HepG2 (cell line): Measurements from ENCODE around the gene CNNM2. TPM values are rescaled to one million over a fixed set of nuclear protein-coding genes. Genes with fewer than 3 reads are reported as not detected.

ENCODE experiments used
- ATAC-seq: fragments of 200-7000 bp; cut with Tn5 transposase; 3 replicates; pipeline ENCODE4 v1.9.1; 2020; ENCODE audit warnings: mild to moderate bottlenecking, moderate library complexity
- BruUV-seq: library from RNA; stranded (reverse); fragments of 400-500 nt; replicated peaks from 2 replicates; lab custom pipeline; 2021; lab: Mats Ljungman, UMichigan
- CTCF ChIA-PET: fragments of 300-600 bp; formaldehyde crosslinking; extraction: SDS; loops from one replicate; lab custom pipeline; 2021; ENCODE audit warnings: low total read pairs, inconsistent platforms, low intra/inter-chr PET ratio; lab: Yijun Ruan, JAX
- POLR2A ChIA-PET: fragments of 350-600 bp; sonication (Branson Sonifier 250); formaldehyde crosslinking; loops from one replicate; lab custom pipeline; 2020; ENCODE audit warnings: antibody characterized with exemption, inconsistent platforms; lab: Yijun Ruan, JAX
- DNase-seq: peaks from one replicate; pipeline ENCODE4 v3.0.0-alpha.2; 2015; ENCODE audit warnings: low spot score
- FAIRE-seq: peaks from 3 replicates; lab custom pipeline; 2011; peaks lifted over from hg19 to GRCh38; lab: Jason Lieb, UNC
- H2AFZ ChIP-seq: one replicate; pipeline ENCODE4 v1.6.1; 2011; ENCODE audit warnings: low read length, inconsistent platforms
- H3K27ac ChIP-seq: fragments of 300-600 bp; 3 replicates; pipeline ENCODE4 v1.8.0; 2011; ENCODE audit warnings: mixed run types, mild to moderate bottlenecking, mixed read lengths, low read length, inconsistent platforms; ENCODE audit not compliant: insufficient read depth; ENCODE audit errors: extremely low read length
- H3K27me3 ChIP-seq, 2 experiments: fragments of 200-600 bp in 1 of 2; 2 replicates in 1 of 2; 3 replicates in 1 of 2; pipeline versions ENCODE4 v1.6.0 to v1.8.0; 2011; ENCODE audit warnings: low read length in 2 of 2, mild to moderate bottlenecking in 2 of 2, moderate library complexity in 2 of 2, inconsistent platforms in 1 of 2; ENCODE audit not compliant: insufficient read depth in 2 of 2, control insufficient read depth in 1 of 2
- H3K36me3 ChIP-seq, 2 experiments: fragments of 200-600 bp in 1 of 2; replicated peaks in 1 of 2; 2 replicates in 1 of 2; 3 replicates in 1 of 2; pipeline versions ENCODE4 v1.5.1 to v1.8.0; 2011; ENCODE audit warnings: low read length in 2 of 2, inconsistent platforms in 1 of 2; ENCODE audit not compliant: insufficient read depth in 2 of 2, control insufficient read depth in 1 of 2
- H3K4me1 ChIP-seq: 2 replicates; pipeline ENCODE4 v1.5.1; 2012; ENCODE audit warnings: low read length, inconsistent platforms; ENCODE audit not compliant: insufficient read depth
- H3K4me2 ChIP-seq: 2 replicates; pipeline ENCODE4 v1.6.0; 2011; ENCODE audit warnings: low read depth, low read length, inconsistent platforms
- H3K4me3 ChIP-seq, 3 experiments: fragments of 200-600 bp in 1 of 3; sonication (generic), shearing (Covaris generic) in 1 of 3; replicated peaks in 1 of 3; 2 replicates each; pipeline ENCODE4 v1.5.1; 2011 to 2016; ENCODE audit warnings: low read length in 3 of 3, inconsistent platforms in 2 of 3, low read depth in 2 of 3, mild to moderate bottlenecking in 2 of 3, control low read depth in 1 of 3, mixed read lengths in 1 of 3; ENCODE audit not compliant: insufficient read depth in 1 of 3
- H3K79me2 ChIP-seq: one replicate; pipeline ENCODE4 v1.6.1; 2011; ENCODE audit warnings: low read length, inconsistent platforms; ENCODE audit not compliant: insufficient read depth
- H3K9ac ChIP-seq: 2 replicates; pipeline ENCODE4 v1.6.0; 2011; ENCODE audit warnings: mild to moderate bottlenecking, low read depth, low read length, inconsistent platforms; ENCODE audit not compliant: insufficient read depth
- H3K9me3 ChIP-seq: 2 replicates; pipeline ENCODE4 v1.5.1; 2012; ENCODE audit warnings: mild to moderate bottlenecking, low read length
- H4K20me1 ChIP-seq: 2 replicates; pipeline ENCODE4 v1.6.0; 2011; ENCODE audit warnings: inconsistent platforms, mild to moderate bottlenecking, low read length, moderate library complexity; ENCODE audit not compliant: insufficient read depth
- ASH2L ChIP-seq: fragments of 300-600, 200-600 bp; sonication (generic); IDR thresholded peaks from 2 replicates; pipeline ENCODE4 v1.7.0; 2017; ENCODE audit warnings: low read depth, mild to moderate bottlenecking, moderate library complexity, mixed read lengths, low read length; ENCODE audit not compliant: insufficient read length
- CBX2 ChIP-seq, 2 experiments: fragments of 200-600 bp in 1 of 2; sonication (generic); formaldehyde crosslinking in 1 of 2; IDR thresholded peaks; 2 replicates each; pipeline versions ENCODE4 v1.7.0 to v1.8.1; 2018 to 2022; ENCODE audit warnings: low read depth in 2 of 2, low read length in 1 of 2, mild to moderate bottlenecking in 1 of 2, missing genetic modification reagents in 1 of 2
- GLI4 ChIP-seq: sonication (generic); formaldehyde crosslinking; IDR thresholded peaks from 2 replicates; pipeline ENCODE4 v1.5.1; 2020; ENCODE audit warnings: missing genetic modification reagents, mild to moderate bottlenecking, moderate library complexity, borderline replicate concordance
- GRHL1 ChIP-seq: sonication (generic); formaldehyde crosslinking; conservative IDR thresholded peaks from 2 replicates; pipeline ENCODE4 v1.8.0; 2022; ENCODE audit warnings: missing genetic modification reagents
- HMGXB4 ChIP-seq, 2 experiments: sonication (generic) in 1 of 2; formaldehyde crosslinking in 1 of 2; IDR thresholded peaks; 2 replicates each; pipeline versions ENCODE4 v1.4.0 to v1.6.1; 2018 to 2020; ENCODE audit warnings: missing genetic modification reagents in 2 of 2, borderline replicate concordance in 1 of 2, low read depth in 1 of 2, mild to moderate bottlenecking in 1 of 2, missing biosample characterization in 1 of 2
- ISL2 ChIP-seq: sonication (generic); formaldehyde crosslinking; IDR thresholded peaks from 2 replicates; pipeline ENCODE4 v1.5.0; 2020; ENCODE audit warnings: missing genetic modification reagents
- MATR3 ChIP-seq: sonication (generic); formaldehyde crosslinking; IDR thresholded peaks from 2 replicates; pipeline ENCODE4 v1.4.0; 2020; ENCODE audit warnings: missing genetic modification reagents
- NCOA1 ChIP-seq: sonication (generic); formaldehyde crosslinking; IDR thresholded peaks from 2 replicates; pipeline ENCODE4 v1.9.0; 2021; ENCODE audit warnings: missing genetic modification reagents
- RERE ChIP-seq: IDR thresholded peaks from 2 replicates; pipeline ENCODE4 v1.6.1; 2016; ENCODE audit warnings: low read depth, missing genetic modification reagents, missing compliant biosample characterization
- ZNF775 ChIP-seq: sonication (generic); formaldehyde crosslinking; IDR thresholded peaks from 2 replicates; pipeline ENCODE4 v1.4.0; 2020; ENCODE audit warnings: missing genetic modification reagents, mild to moderate bottlenecking, moderate library complexity, borderline replicate concordance
- ZSCAN20 ChIP-seq: sonication (generic); formaldehyde crosslinking; IDR thresholded peaks from 2 replicates; pipeline ENCODE4 v1.4.0; 2020; ENCODE audit warnings: missing genetic modification reagents, mild to moderate bottlenecking, borderline replicate concordance
- WGBS: methylation state at CpG from one replicate; pipeline ENCODE4 v1.1.6; 2017; ENCODE audit warnings: low lambda C conversion rate; 5-methylcytosine and 5-hydroxymethylcytosine counted together
- in situ Hi-C: cut with HindIII; loops from 2 replicates; pipeline ENCODE4 v1.10.0; 2017; ENCODE audit warnings: low pct_unique_long_range_greater_than_20kb; ENCODE audit not compliant: extremely low pct_ligation_motif_present
- intact Hi-C: fragments of 100-400 bp; cut with micrococcal nuclease; formaldehyde crosslinking; loops from one replicate; pipeline ENCODE4 v1.10.0; 2022; ENCODE audit not compliant: unreplicated experiment
- polyA plus RNA-seq, 8 experiments: library from polyadenylated mRNA; depleted of rRNA in 3 of 8; stranded (reverse) in 7 of 8; unstranded in 1 of 8; fragments of >200 nt; fragmentation: Illumina TruSeq in 4 of 8; extraction: Trizol in 4 of 8; gene quantifications; 2 replicates each; pipeline versions ENCODE4 v1.2.1 to v1.2.3, GENCODE V29; 2011 to 2016; ENCODE audit warnings: low read depth in 4 of 8, missing spikeins in 1 of 8, mixed read lengths in 1 of 8; ENCODE audit not compliant: insufficient read depth in 1 of 8
- total RNA-seq, 5 experiments: library from RNA; depleted of rRNA; stranded (reverse); fragments of >200 nt; fragmentation: Illumina TruSeq; extraction: Trizol; gene quantifications; 2 replicates each; pipeline ENCODE4 v1.2.3, GENCODE V29; 2016; ENCODE audit warnings: low read depth in 1 of 5

CNNM2 gene
- total and polyA plus RNA-seq, 2 of the 13 experiments (the other 11 are each of a cell fraction or from before 2014, with no cell fraction given) = 7.1 to 9.0 TPM

DNA sequence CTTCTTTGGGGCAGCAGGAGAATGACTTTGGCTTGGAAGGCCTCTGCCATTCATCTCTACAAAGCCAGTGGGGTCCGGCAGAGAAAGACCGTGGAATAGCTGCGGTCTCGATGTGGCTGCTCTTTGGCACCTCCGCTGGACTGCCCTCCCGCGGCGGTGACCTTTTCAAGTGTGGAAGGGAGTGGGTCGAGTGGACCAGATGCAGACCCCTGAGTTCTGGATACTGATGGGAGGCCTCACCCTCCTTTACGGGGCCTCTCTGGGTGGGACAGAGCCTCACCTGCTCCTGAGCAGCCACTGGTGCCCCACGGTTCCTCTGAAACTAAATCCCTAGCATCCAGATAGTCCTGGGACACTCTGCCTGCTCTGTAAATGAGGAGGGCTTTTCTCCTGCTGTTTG is 161.9 kb downstream of the CNNM2 start:
- peaks cover 19 to 32% of the 10 kb centered on the region in 2 experiments for H3K36me3 ChIP-seq
- TF ChIP-seq ZNF775 (CRISPR knock-in tag) (no peak), GLI4 (CRISPR knock-in tag) (no peak), NCOA1 (CRISPR knock-in tag) (no peak), RERE (CRISPR knock-in tag) (no peak), CBX2 (IDR thresholded peaks at IDR 0.05; ENCODE audit: low read depth, low read length) (no peak), CBX2 (CRISPR knock-in tag; IDR thresholded peaks at IDR 0.05; ENCODE audit: low read depth) (no peak), GRHL1 (CRISPR knock-in tag) (no peak), HMGXB4 (CRISPR knock-in tag; IDR thresholded peaks at IDR 0.05; ENCODE audit: borderline replicate concordance in 1 of 2, low read depth in 1 of 2) (no peak), ASH2L (no peak), MATR3 (no peak), ISL2 (CRISPR knock-in tag) (no peak), ZSCAN20 (CRISPR knock-in tag) (no peak)
- TF ChIP-seq, all 625 proteins: peak for 0
- ATAC-seq (no peak), DNase-seq (no peak), FAIRE-seq (no peak)
- Histone ChIP-seq H3K9ac (no peak overlapping the region), H3K4me1 (peaks cover 37% of the 10 kb centered on the region), H3K9me3 (no peaks in the 10 kb centered on the region), H3K4me2 (no peak overlapping the region), H2AFZ (no peak overlapping the region), H4K20me1 (no peaks in the 10 kb centered on the region), H3K4me3 (no peak overlapping the region), H3K27ac (no peak overlapping the region), H3K79me2 (no peaks in the 10 kb centered on the region), H3K27me3 (no peaks in the 10 kb centered on the region)
- ChIA-PET CTCF (no interaction called here), POLR2A (no interaction called here)
- in situ Hi-C loops = loop anchor here (10.0 kb wide), 1 partner anchor 165 kb away; the partner anchor contains the start of gene RPEL1
- intact Hi-C loops = loop anchor here (5.0 kb wide), 1 partner anchor 162 kb away; no protein-coding TSS in a partner anchor
- no TSS peak for BruUV-seq
- 94% methylated on average over 11 of the region's 11 CpGs for WGBS
